SK-N-SH (cell line): Measurements from ENCODE around the gene CTXN3.

Experiments used
- CTCF ChIP-seq: fragments of 200-600 bp; sonication (generic); IDR thresholded peaks from 2 replicates; pipeline ENCODE4 v1.6.1; 2017; ENCODE audit warnings: antibody characterized with exemption, mild to moderate bottlenecking, moderate library complexity
- EP300 ChIP-seq, 2 experiments: IDR thresholded peaks; 2 replicates each; pipeline versions ENCODE4 v1.4.0 to v1.6.1; 2012; ENCODE audit warnings: borderline replicate concordance in 1 of 2, low read depth in 1 of 2, low read length in 1 of 2
- EZH2phosphoT487 ChIP-seq: fragments of 200-600 bp; sonication (generic); IDR thresholded peaks from 2 replicates; pipeline ENCODE4 v1.6.1; 2017; ENCODE audit warnings: low read depth, mixed run types, mild to moderate bottlenecking, antibody characterized with exemption, moderate library complexity, borderline replicate concordance
- FOXJ3 ChIP-seq: sonication (generic); formaldehyde crosslinking; IDR thresholded peaks from 2 replicates; pipeline ENCODE4 v1.5.1; 2020; ENCODE audit warnings: mild to moderate bottlenecking, missing genetic modification reagents
- POLR2AphosphoS5 ChIP-seq: IDR thresholded peaks from 2 replicates; pipeline ENCODE4 v1.6.1; 2012; ENCODE audit warnings: low read depth, low read length
- RAD21 ChIP-seq: IDR thresholded peaks from 2 replicates; pipeline ENCODE4 v1.6.1; 2012; ENCODE audit warnings: mild to moderate bottlenecking, low read length
- REST ChIP-seq: IDR thresholded peaks from 2 replicates; pipeline ENCODE4 v1.6.1; 2012; ENCODE audit warnings: mild to moderate bottlenecking, low read depth, low read length, moderate library complexity
- RFX5 ChIP-seq: IDR thresholded peaks from 2 replicates; pipeline ENCODE4 v1.6.1; 2012; ENCODE audit warnings: mild to moderate bottlenecking, improper control_type of control experiment, low read length
- SIN3A ChIP-seq: IDR thresholded peaks from 2 replicates; pipeline ENCODE4 v1.6.1; 2012; ENCODE audit warnings: low read depth, mild to moderate bottlenecking, low read length, moderate library complexity, borderline replicate concordance
- SMC3 ChIP-seq: IDR thresholded peaks from 2 replicates; pipeline ENCODE4 v1.6.1; 2012; ENCODE audit warnings: low read depth, low read length, improper control_type of control experiment
- TAF1 ChIP-seq: IDR thresholded peaks from 2 replicates; pipeline ENCODE4 v1.6.1; 2012; ENCODE audit warnings: low read depth, mild to moderate bottlenecking, low read length, moderate library complexity, borderline replicate concordance

- TF ChIP-seq RAD21 = no peak
- TF ChIP-seq FOXJ3 = no peak
- TF ChIP-seq EP300 (IDR thresholded peaks at IDR 0.05; ENCODE audit: borderline replicate concordance in 1 of 2, low read depth in 1 of 2, low read length in 1 of 2) = no peak
- no peak for TF ChIP-seq POLR2AphosphoS5
- no peak for TF ChIP-seq TAF1
- no peak for TF ChIP-seq SMC3
- no peak for TF ChIP-seq CTCF
- no peak for TF ChIP-seq SIN3A
- TF ChIP-seq EZH2phosphoT487 = no peak
- TF ChIP-seq REST = no peak
- TF ChIP-seq RFX5 = no peak
These were observed 51.4 kb downstream of the CTXN3 start for GRCh38 chr5:127700237-127700766.
